ENCODE measurements around the gene TCF7L2. TPM values are rescaled to one million over a fixed set of nuclear protein-coding genes. Genes with fewer than 3 reads are reported as not detected.

The TCF7L2 gene
- total RNA-seq, 2 experiments from 2014 or later: 1.3 to 8.5 TPM

DNA sequence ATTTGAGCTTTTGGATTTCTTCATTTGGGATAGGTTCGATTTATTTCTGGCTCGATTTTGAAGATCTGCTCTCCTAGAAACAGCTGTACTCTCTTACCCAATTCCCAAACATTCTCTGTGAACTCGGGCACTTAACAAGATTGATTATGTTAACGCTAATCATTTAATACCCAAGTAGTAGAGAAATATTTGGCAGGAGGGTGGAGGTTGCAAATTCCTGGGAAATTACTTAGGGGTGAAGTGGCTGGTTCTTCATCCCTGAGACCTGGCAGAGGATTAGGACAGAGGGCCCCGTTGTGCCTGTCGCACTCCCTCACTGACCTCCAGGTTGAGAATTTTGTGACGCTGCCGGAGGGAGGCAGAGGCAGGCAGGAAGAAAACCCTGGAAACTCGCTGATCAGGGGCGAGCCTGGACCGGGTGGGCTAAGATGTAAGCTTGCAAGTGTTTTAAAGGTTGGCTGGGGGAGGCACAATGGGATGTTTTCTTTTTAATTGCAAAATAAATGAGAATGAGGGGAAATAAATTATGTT, 182.6 kb downstream of the TCF7L2 start:
- Histone ChIP-seq H3K36me3 (ENCODE audit: insufficient read depth, low read length) (no peaks in the 10 kb centered on the region), H2AFZ (ENCODE audit: low read length) (no peak overlapping the region), H3K79me2 (ENCODE audit: insufficient read depth, low read depth, low read length) (no peaks in the 10 kb centered on the region), H3K9me3 (ENCODE audit: low read length) (no peaks in the 10 kb centered on the region), H3K4me2 (ENCODE audit: low read length) (no peak overlapping the region), H3K27ac (ENCODE audit: low read depth, low read length, poor library complexity, severe bottlenecking) (no peak overlapping the region), H3K4me1 (ENCODE audit: insufficient read depth, low read length, poor library complexity, severe bottlenecking) (no peaks in the 10 kb centered on the region), H4K20me1 (ENCODE audit: insufficient read depth, low read length) (no peaks in the 10 kb centered on the region), H3K9me2 (ENCODE audit: insufficient read depth, low read length) (no peaks in the 10 kb centered on the region), H3K4me3 (ENCODE audit: low read depth, low read length, poor library complexity, severe bottlenecking) (no peak overlapping the region)
- CTCF ChIA-PET (ENCODE audit: unreplicated experiment): interaction anchor here (0.5 kb wide), 1 partner anchor 911 kb away, joined by 3 read pairs; no protein-coding TSS in a partner anchor
- intact Hi-C loops (cut with micrococcal nuclease; ENCODE audit: unreplicated experiment): no loop called here
- TF ChIP-seq, protein P1, sequence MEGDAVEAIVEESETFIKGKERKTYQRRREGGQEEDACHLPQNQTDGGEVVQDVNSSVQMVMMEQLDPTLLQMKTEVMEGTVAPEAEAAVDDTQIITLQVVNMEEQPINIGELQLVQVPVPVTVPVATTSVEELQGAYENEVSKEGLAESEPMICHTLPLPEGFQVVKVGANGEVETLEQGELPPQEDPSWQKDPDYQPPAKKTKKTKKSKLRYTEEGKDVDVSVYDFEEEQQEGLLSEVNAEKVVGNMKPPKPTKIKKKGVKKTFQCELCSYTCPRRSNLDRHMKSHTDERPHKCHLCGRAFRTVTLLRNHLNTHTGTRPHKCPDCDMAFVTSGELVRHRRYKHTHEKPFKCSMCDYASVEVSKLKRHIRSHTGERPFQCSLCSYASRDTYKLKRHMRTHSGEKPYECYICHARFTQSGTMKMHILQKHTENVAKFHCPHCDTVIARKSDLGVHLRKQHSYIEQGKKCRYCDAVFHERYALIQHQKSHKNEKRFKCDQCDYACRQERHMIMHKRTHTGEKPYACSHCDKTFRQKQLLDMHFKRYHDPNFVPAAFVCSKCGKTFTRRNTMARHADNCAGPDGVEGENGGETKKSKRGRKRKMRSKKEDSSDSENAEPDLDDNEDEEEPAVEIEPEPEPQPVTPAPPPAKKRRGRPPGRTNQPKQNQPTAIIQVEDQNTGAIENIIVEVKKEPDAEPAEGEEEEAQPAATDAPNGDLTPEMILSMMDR (conservative IDR thresholded peaks at IDR 0.05; ENCODE audit: low read length): no peak
- no peak for TF ChIP-seq EZH2phosphoT487 (IDR thresholded peaks at IDR 0.05; ENCODE audit: borderline replicate concordance, low read depth, low read length)
- DNase-seq (ENCODE audit: low spot score): no peak
- POLR2A ChIA-PET: interaction anchor here (0.6 kb wide), 1 partner anchor 39 kb away, joined by 3 read pairs; no protein-coding TSS in a partner anchor
- no TSS peak for BruUV-seq (replicated peaks)

DNA sequence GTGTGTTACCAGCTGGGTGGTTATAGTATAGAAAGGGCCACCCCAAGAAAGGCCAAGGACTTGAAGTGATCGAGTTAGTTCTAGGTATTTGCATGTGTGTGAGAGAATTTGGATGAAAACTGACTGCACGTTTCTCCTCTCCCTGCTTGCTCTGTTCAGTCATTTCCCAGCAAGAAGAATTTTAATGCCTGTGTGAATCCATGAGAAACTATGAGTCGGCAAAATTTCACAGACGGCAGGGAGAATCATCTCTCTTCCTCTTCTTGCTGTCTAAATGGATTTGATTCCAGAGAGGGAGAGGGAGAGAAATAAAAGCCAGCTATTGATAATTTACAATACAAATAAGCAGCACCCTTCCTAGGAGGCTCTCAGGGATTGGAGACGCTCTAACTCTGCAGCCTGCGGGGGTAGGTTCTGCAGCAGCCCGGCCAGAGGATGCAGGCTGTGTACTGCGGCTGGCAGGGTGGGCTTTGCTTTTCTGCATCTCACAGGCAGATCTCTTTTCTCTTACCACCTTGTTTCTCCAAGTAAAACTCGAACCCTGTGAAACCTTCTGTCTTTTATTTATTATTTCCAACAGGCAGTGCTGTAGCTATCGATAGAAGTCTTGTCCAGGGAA, 183.6 kb downstream of the TCF7L2 start:
- Histone ChIP-seq H3K9me2 (ENCODE audit: insufficient read depth, low read length) (no peaks in the 10 kb centered on the region), H2AFZ (ENCODE audit: low read length) (no peak overlapping the region), H3K4me2 (ENCODE audit: low read length) (no peak overlapping the region), H3K27ac (ENCODE audit: low read depth, low read length, poor library complexity, severe bottlenecking) (no peak overlapping the region), H3K4me3 (ENCODE audit: low read depth, low read length, poor library complexity, severe bottlenecking) (no peak overlapping the region), H4K20me1 (ENCODE audit: insufficient read depth, low read length) (no peaks in the 10 kb centered on the region), H3K79me2 (ENCODE audit: insufficient read depth, low read depth, low read length) (no peaks in the 10 kb centered on the region), H3K4me1 (ENCODE audit: insufficient read depth, low read length, poor library complexity, severe bottlenecking) (no peaks in the 10 kb centered on the region), H3K9me3 (ENCODE audit: low read length) (no peaks in the 10 kb centered on the region), H3K36me3 (ENCODE audit: insufficient read depth, low read length) (no peaks in the 10 kb centered on the region)
- ChIA-PET CTCF (ENCODE audit: unreplicated experiment) (no interaction called here), POLR2A (interaction anchor here (0.6 kb wide), 2 partner anchors 12 to 40 kb away, joined by 3 to 5 read pairs; no protein-coding TSS in a partner anchor)
- DNase-seq (ENCODE audit: low spot score): no peak
- no TSS peak for BruUV-seq (replicated peaks)
- no peak for TF ChIP-seq EZH2phosphoT487 (IDR thresholded peaks at IDR 0.05; ENCODE audit: borderline replicate concordance, low read depth, low read length)
- TF ChIP-seq, protein P1 (conservative IDR thresholded peaks at IDR 0.05; ENCODE audit: low read length): no peak
- intact Hi-C loops (cut with micrococcal nuclease; ENCODE audit: unreplicated experiment): no loop called here

DNA sequence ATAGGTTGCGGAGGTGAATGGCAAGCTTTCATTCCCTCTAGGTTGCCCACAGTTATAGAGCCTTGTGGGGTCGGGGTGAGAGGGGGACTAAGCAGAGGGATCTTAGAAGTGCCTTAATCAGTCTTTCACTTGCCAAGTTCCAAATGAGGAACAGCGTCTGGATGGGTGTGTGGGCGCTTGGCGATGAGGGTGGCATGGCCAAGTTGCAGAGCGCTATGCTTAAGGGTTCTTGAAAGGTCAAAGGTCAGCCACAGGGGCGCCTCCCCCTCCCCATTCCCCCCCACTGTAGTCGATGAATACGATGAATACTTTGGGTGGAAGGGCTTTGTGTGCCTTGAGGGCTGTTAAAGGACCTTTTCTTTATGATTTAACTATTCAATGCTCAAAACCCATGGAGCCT, 185.0 kb downstream of the TCF7L2 start:
- no peak for DNase-seq (ENCODE audit: low spot score)
- Histone ChIP-seq H3K36me3 (ENCODE audit: insufficient read depth, low read length) (no peaks in the 10 kb centered on the region), H3K4me3 (ENCODE audit: low read depth, low read length, poor library complexity, severe bottlenecking) (no peak overlapping the region), H2AFZ (ENCODE audit: low read length) (no peak overlapping the region), H3K9me2 (ENCODE audit: insufficient read depth, low read length) (no peaks in the 10 kb centered on the region), H3K4me2 (ENCODE audit: low read length) (no peak overlapping the region), H4K20me1 (ENCODE audit: insufficient read depth, low read length) (no peaks in the 10 kb centered on the region), H3K9me3 (ENCODE audit: low read length) (no peaks in the 10 kb centered on the region), H3K79me2 (ENCODE audit: insufficient read depth, low read depth, low read length) (no peaks in the 10 kb centered on the region), H3K4me1 (ENCODE audit: insufficient read depth, low read length, poor library complexity, severe bottlenecking) (no peaks in the 10 kb centered on the region), H3K27ac (ENCODE audit: low read depth, low read length, poor library complexity, severe bottlenecking) (no peak overlapping the region)
- intact Hi-C loops (cut with micrococcal nuclease; ENCODE audit: unreplicated experiment): no loop called here
- BruUV-seq (replicated peaks): no TSS peak
- CTCF ChIA-PET (ENCODE audit: unreplicated experiment): no interaction called here
- POLR2A ChIA-PET: interaction anchor here (0.9 kb wide), 1 partner anchor 508 kb away, joined by 3 read pairs; no protein-coding TSS in a partner anchor
- TF ChIP-seq EZH2phosphoT487 (IDR thresholded peaks at IDR 0.05; ENCODE audit: borderline replicate concordance, low read depth, low read length): no peak
- TF ChIP-seq, protein P1 (conservative IDR thresholded peaks at IDR 0.05; ENCODE audit: low read length): no peak
